ENCODE results near the gene PCDH15. TPM values are rescaled to one million over a fixed set of nuclear protein-coding genes. Genes with fewer than 3 reads are reported as not detected.
A peak's percentile ranks its signal among the peaks of the same experiment; 100 is the strongest.

PCDH15 gene
- total RNA-seq, 1 donor from 2014 or later = 2.1 TPM

GRCh38 chr10:54577682-54578081, 223.3 kb downstream of the PCDH15 start:
- Histone ChIP-seq H3K4me1 (no peaks in the 10 kb centered on the region), H3K9me3 (no peaks in the 10 kb centered on the region), H3K27ac (no peak overlapping the region), H3K4me3 (no peak overlapping the region), H3K27me3 (ENCODE audit: low read depth) (no peaks in the 10 kb centered on the region), H3K36me3 (no peaks in the 10 kb centered on the region)
- intact Hi-C loops (cut with DNase I) = no loop called here
- DNase-seq (no peak), ATAC-seq (no peak)
- TF ChIP-seq CTCF (IDR thresholded peaks at IDR 0.05) = no peak

- no peak overlapping the region for H3K4me3 ChIP-seq
- H3K4me1 ChIP-seq = no peaks in the 10 kb centered on the region
- no peaks in the 10 kb centered on the region for H3K27me3 ChIP-seq (ENCODE audit: low read depth)
- no peak for ATAC-seq
- TF ChIP-seq CTCF (IDR thresholded peaks at IDR 0.05) = no peak
- H3K9me3 ChIP-seq = no peaks in the 10 kb centered on the region
- DNase-seq = no peak
- intact Hi-C loops (cut with DNase I) = no loop called here
- no peaks in the 10 kb centered on the region for H3K36me3 ChIP-seq
- no peak overlapping the region for H3K27ac ChIP-seq
These were observed 224.5 kb downstream of the PCDH15 start for GRCh38 chr10:54576541-54576940.

- no peak for ATAC-seq
- intact Hi-C loops (cut with DNase I) = no loop called here
- no peak overlapping the region for H3K27ac ChIP-seq
- no peaks in the 10 kb centered on the region for H3K27me3 ChIP-seq (ENCODE audit: low read depth)
- H3K4me1 ChIP-seq = no peaks in the 10 kb centered on the region
- no peaks in the 10 kb centered on the region for H3K36me3 ChIP-seq
- H3K9me3 ChIP-seq = no peaks in the 10 kb centered on the region
- TF ChIP-seq CTCF (IDR thresholded peaks at IDR 0.05) = no peak
- no peak for DNase-seq
- no peak overlapping the region for H3K4me3 ChIP-seq
These were observed 241.5 kb downstream of the PCDH15 start for GRCh38 chr10:54559498-54559897.

- no peak overlapping the region for H3K27ac ChIP-seq
- H3K36me3 ChIP-seq = no peaks in the 10 kb centered on the region
- no peak overlapping the region for H3K4me3 ChIP-seq
- peak in 1 of 2 donors; percentile 73 for ATAC-seq
- H3K9me3 ChIP-seq = no peaks in the 10 kb centered on the region
- no peak for DNase-seq
- intact Hi-C loops (cut with DNase I) = no loop called here
- no peaks in the 10 kb centered on the region for H3K4me1 ChIP-seq
- no peak for TF ChIP-seq CTCF (IDR thresholded peaks at IDR 0.05)
- no peaks in the 10 kb centered on the region for H3K27me3 ChIP-seq (ENCODE audit: low read depth)
These were observed 247.0 kb downstream of the PCDH15 start for GRCh38 chr10:54554028-54554427.

GRCh38 chr10:54550016-54550415, 251.0 kb downstream of the PCDH15 start:
- ATAC-seq (no peak), DNase-seq (no peak)
- no peaks in the 10 kb centered on the region for H3K4me1 ChIP-seq
- no peaks in the 10 kb centered on the region for H3K27me3 ChIP-seq (ENCODE audit: low read depth)
- no peaks in the 10 kb centered on the region for H3K9me3 ChIP-seq
- intact Hi-C loops (cut with DNase I) = no loop called here
- no peaks in the 10 kb centered on the region for H3K36me3 ChIP-seq
- TF ChIP-seq CTCF (IDR thresholded peaks at IDR 0.05) = no peak
- H3K4me3 ChIP-seq = no peak overlapping the region
- H3K27ac ChIP-seq = no peak overlapping the region

- no peak for TF ChIP-seq CTCF (IDR thresholded peaks at IDR 0.05)
- no peak overlapping the region for H3K4me3 ChIP-seq
- no peaks in the 10 kb centered on the region for H3K36me3 ChIP-seq
- no peaks in the 10 kb centered on the region for H3K9me3 ChIP-seq
- no peaks in the 10 kb centered on the region for H3K4me1 ChIP-seq
- H3K27me3 ChIP-seq (ENCODE audit: low read depth) = no peaks in the 10 kb centered on the region
- intact Hi-C loops (cut with DNase I) = no loop called here
- no peak for ATAC-seq
- no peak for DNase-seq
- no peak overlapping the region for H3K27ac ChIP-seq
These were observed 269.7 kb downstream of the PCDH15 start for GRCh38 chr10:54531296-54531695.
